GM06990 (cell line): ENCODE data around the gene N4BP2L2.

ENCODE experiments used
- DNase-seq: peaks from one replicate; pipeline ENCODE4 v3.0.0-alpha.2; 2011; ENCODE audit not compliant: insufficient read length; ENCODE audit errors: extremely low read depth
- H3K27me3 ChIP-seq: replicated peaks from 2 replicates; pipeline ENCODE4 v1.6.0; 2011; ENCODE audit warnings: low read length; ENCODE audit not compliant: control insufficient read depth, insufficient read depth
- H3K36me3 ChIP-seq: 2 replicates; pipeline ENCODE4 v1.5.1; 2011; ENCODE audit warnings: low read length; ENCODE audit not compliant: control insufficient read depth, insufficient read depth
- H3K4me3 ChIP-seq: replicated peaks from 2 replicates; pipeline ENCODE4 v1.5.1; 2011; ENCODE audit warnings: low read depth, mild to moderate bottlenecking, control low read depth, low read length
- TF ChIP-seq, protein P1 (sequence below): IDR thresholded peaks from 2 replicates; pipeline ENCODE4 v1.5.1; 2011; ENCODE audit warnings: low read length, control low read depth, mild to moderate bottlenecking, inconsistent platforms; ENCODE audit not compliant: insufficient read depth, poor library complexity, severe bottlenecking

The N4BP2L2 gene

DNA sequence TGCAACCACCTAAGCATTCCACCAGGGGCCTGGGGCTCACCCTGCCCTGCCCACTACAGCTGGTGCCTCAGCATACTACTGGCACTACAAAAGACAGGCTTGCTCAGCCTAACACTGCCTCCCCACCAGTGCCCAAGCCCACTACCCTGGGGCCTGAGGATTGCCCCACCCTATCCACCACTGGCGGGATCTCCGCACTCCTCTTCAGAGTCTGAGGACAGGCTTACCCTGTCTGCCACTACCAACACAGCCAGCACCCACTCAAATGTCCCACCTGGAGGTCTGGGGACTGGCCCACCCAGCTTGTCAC lies 83.0 kb downstream of the N4BP2L2 start:
- no peak for DNase-seq
- Histone ChIP-seq H3K4me3 (no peak overlapping the region), H3K36me3 (no peaks in the 10 kb centered on the region; the same call in none of the 2 replicates), H3K27me3 (no peaks in the 10 kb centered on the region)
- TF ChIP-seq, protein P1, sequence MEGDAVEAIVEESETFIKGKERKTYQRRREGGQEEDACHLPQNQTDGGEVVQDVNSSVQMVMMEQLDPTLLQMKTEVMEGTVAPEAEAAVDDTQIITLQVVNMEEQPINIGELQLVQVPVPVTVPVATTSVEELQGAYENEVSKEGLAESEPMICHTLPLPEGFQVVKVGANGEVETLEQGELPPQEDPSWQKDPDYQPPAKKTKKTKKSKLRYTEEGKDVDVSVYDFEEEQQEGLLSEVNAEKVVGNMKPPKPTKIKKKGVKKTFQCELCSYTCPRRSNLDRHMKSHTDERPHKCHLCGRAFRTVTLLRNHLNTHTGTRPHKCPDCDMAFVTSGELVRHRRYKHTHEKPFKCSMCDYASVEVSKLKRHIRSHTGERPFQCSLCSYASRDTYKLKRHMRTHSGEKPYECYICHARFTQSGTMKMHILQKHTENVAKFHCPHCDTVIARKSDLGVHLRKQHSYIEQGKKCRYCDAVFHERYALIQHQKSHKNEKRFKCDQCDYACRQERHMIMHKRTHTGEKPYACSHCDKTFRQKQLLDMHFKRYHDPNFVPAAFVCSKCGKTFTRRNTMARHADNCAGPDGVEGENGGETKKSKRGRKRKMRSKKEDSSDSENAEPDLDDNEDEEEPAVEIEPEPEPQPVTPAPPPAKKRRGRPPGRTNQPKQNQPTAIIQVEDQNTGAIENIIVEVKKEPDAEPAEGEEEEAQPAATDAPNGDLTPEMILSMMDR = no peak

DNA sequence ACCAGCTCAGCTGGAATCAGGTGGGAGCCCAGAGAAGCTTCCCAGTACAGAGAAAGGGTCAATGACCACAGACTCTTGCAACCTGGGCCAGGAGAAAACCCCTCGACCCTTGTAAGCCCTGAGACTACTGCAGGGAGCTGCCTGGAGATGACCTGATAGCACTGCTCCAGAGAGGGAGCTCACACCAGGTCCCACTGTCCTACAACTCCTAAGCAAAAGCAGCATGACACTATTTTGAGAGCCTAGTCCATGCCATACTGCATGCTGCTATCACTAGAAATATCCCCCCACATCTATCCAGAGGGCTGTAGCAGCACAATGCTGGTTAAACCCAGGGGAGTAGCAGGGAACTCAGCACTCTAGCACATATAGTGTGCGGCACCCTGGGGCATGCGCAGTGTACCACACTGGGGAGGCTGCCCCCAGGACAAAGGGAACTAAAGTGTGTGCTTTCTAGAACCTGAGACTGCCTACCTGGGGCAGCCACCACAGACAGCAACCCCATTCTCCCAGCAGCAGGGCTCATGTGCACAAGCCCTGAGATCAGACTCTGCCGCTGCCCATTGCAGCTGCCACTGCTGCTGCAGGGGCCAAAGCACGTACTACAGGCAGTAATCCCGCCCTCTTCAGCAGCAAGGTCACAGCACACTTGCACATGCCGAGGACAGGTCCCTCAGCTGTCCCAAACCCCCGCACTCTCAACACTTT lies 83.6 kb downstream of the N4BP2L2 start:
- no peak for DNase-seq
- no peak overlapping the region for H3K4me3 ChIP-seq
- TF ChIP-seq, protein P1 = no peak
- H3K36me3 ChIP-seq = no peaks in the 10 kb centered on the region; the same call in none of the 2 replicates
- H3K27me3 ChIP-seq = no peaks in the 10 kb centered on the region

GRCh38 chr13:32453981-32454380 lies 84.6 kb downstream of the N4BP2L2 start:
- H3K36me3 ChIP-seq = no peaks in the 10 kb centered on the region; the same call in none of the 2 replicates
- H3K4me3 ChIP-seq = no peak overlapping the region
- H3K27me3 ChIP-seq = no peaks in the 10 kb centered on the region
- TF ChIP-seq, protein P1 = no peak
- no peak for DNase-seq

GRCh38 chr13:32448972-32449371 lies 89.6 kb downstream of the N4BP2L2 start:
- TF ChIP-seq, protein P1 = no peak
- Histone ChIP-seq H3K4me3 (no peak overlapping the region), H3K27me3 (no peaks in the 10 kb centered on the region), H3K36me3 (no peaks in the 10 kb centered on the region; the same call in 1 of the 2 replicates)
- no peak for DNase-seq

GRCh38 chr13:32447894-32448623 lies 90.5 kb downstream of the N4BP2L2 start:
- H3K4me3 ChIP-seq = no peak overlapping the region
- DNase-seq = no peak
- TF ChIP-seq, protein P1 = no peak
- no peaks in the 10 kb centered on the region for H3K36me3 ChIP-seq
- no peaks in the 10 kb centered on the region for H3K27me3 ChIP-seq
